Gastroesophageal sphincter (tissue), 4 donors: ENCODE measurements around the gene NAA10. TPM values are rescaled to one million over a fixed set of nuclear protein-coding genes. Genes with fewer than 3 reads are reported as not detected.

Experiments used
- ATAC-seq: fragments of 150-250 bp; one replicate; pipeline ENCODE4 v1.9.1; 2016; ENCODE audit warnings: mild to moderate bottlenecking, moderate library complexity
- H3K27ac ChIP-seq, 4 donors: fragments of 200-600 bp; sonication (generic) in 3 of 4; 1 replicate in 3 of 4; 2 replicates in 1 of 4; pipeline ENCODE4 v1.5.1; 2016 to 2019
- H3K27me3 ChIP-seq: fragments of 200-600 bp; sonication (generic); one replicate; pipeline ENCODE4 v1.5.1; 2019
- H3K36me3 ChIP-seq, 2 donors: fragments of 200-600 bp; sonication (generic); one replicate each; pipeline ENCODE4 v1.5.1; 2019; ENCODE audit warnings: control low read depth in 1 of 2
- H3K4me1 ChIP-seq, 3 donors: fragments of 200-600 bp; sonication (generic); 1 replicate in 2 of 3; 2 replicates in 1 of 3; pipeline ENCODE4 v1.5.1; 2016 to 2019; ENCODE audit warnings: control low read depth in 2 of 3
- H3K4me3 ChIP-seq, 2 donors: fragments of 200-600 bp; sonication (generic); one replicate each; pipeline ENCODE4 v1.5.1; 2019; ENCODE audit warnings: mild to moderate bottlenecking in 1 of 2, moderate library complexity in 1 of 2
- H3K9me3 ChIP-seq, 3 donors: fragments of 200-600 bp; sonication (generic); one replicate each; pipeline ENCODE4 v1.5.1; 2017 to 2019; ENCODE audit warnings: control low read depth in 2 of 3
- EP300 ChIP-seq: sonication (generic); formaldehyde crosslinking; IDR thresholded peaks from one replicate; pipeline ENCODE4 v1.6.1; 2017; ENCODE audit warnings: antibody characterized with exemption, mild to moderate bottlenecking
- POLR2A ChIP-seq, 2 donors: fragments of 450-650 bp; IDR thresholded peaks; one replicate each; pipeline ENCODE4 v1.6.1; 2017; ENCODE audit warnings: antibody characterized with exemption in 2 of 2, mild to moderate bottlenecking in 2 of 2, moderate library complexity in 1 of 2
- POLR2AphosphoS5 ChIP-seq: sonication (generic); formaldehyde crosslinking; IDR thresholded peaks from one replicate; pipeline ENCODE4 v1.6.1; 2017; ENCODE audit warnings: antibody characterized with exemption
- WGBS, 2 donors: methylation state at CpG; one replicate each; pipeline ENCODE4 v1.1.5; 2018; ENCODE audit warnings: low coverage in 1 of 2; 5-methylcytosine and 5-hydroxymethylcytosine counted together
- total RNA-seq, 4 donors: library from RNA; depleted of rRNA; stranded (reverse); fragments of >200 nt; gene quantifications; one replicate each; pipeline ENCODE4 v1.1.0, GENCODE V29; 2016
- TF ChIP-seq, protein P1 (sequence below), 4 experiments: fragments of 200-600 bp in 2 of 4; fragments of 450-650 bp in 2 of 4; sonication (generic) in 1 of 4; IDR thresholded peaks; one replicate each; pipeline ENCODE4 v1.5.1; 2017 to 2019; ENCODE audit warnings: antibody characterized with exemption in 4 of 4, mild to moderate bottlenecking in 2 of 4, moderate library complexity in 2 of 4

The NAA10 gene
- total RNA-seq, 4 donors from 2014 or later = 68.3 to 103 (median 89.2) TPM

DNA sequence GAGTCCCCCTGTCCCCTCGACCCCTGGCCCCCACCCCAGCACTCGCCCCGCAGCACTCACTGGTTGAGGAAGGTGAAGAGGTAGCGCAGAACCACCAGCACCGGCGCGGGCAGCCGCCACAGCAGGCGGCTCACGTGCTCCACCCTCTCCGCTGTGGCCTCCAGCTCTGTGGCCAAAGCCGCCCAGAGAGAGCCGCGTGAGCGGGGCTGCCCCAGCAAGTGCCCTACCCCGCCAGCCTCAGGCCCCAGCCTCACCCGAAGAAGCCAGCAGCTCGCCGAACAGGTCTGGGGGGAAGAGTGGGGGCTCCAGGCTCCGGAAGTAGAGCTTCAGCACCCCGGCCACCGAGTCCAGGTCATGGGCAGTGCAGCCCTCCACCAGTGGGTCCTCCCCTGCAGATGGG is 24.4 kb downstream of the NAA10 start:
- no peaks in the 10 kb centered on the region for H3K36me3 ChIP-seq
- H3K4me1 ChIP-seq = no peaks in the 10 kb centered on the region
- WGBS, 2 donors = no CpG with 5 or more reads among the region's 22 CpGs
- H3K27ac ChIP-seq = no peak overlapping the region
- H3K9me3 ChIP-seq = no peaks in the 10 kb centered on the region
- no peak overlapping the region for H3K4me3 ChIP-seq
- ATAC-seq = no peak
- TF ChIP-seq, protein P1, sequence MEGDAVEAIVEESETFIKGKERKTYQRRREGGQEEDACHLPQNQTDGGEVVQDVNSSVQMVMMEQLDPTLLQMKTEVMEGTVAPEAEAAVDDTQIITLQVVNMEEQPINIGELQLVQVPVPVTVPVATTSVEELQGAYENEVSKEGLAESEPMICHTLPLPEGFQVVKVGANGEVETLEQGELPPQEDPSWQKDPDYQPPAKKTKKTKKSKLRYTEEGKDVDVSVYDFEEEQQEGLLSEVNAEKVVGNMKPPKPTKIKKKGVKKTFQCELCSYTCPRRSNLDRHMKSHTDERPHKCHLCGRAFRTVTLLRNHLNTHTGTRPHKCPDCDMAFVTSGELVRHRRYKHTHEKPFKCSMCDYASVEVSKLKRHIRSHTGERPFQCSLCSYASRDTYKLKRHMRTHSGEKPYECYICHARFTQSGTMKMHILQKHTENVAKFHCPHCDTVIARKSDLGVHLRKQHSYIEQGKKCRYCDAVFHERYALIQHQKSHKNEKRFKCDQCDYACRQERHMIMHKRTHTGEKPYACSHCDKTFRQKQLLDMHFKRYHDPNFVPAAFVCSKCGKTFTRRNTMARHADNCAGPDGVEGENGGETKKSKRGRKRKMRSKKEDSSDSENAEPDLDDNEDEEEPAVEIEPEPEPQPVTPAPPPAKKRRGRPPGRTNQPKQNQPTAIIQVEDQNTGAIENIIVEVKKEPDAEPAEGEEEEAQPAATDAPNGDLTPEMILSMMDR (IDR thresholded peaks at IDR 0.05) = no peak
- TF ChIP-seq POLR2A (IDR thresholded peaks at IDR 0.05) (no peak), EP300 (no peak), POLR2AphosphoS5 (no peak)
- H3K27me3 ChIP-seq = no peaks in the 10 kb centered on the region

DNA sequence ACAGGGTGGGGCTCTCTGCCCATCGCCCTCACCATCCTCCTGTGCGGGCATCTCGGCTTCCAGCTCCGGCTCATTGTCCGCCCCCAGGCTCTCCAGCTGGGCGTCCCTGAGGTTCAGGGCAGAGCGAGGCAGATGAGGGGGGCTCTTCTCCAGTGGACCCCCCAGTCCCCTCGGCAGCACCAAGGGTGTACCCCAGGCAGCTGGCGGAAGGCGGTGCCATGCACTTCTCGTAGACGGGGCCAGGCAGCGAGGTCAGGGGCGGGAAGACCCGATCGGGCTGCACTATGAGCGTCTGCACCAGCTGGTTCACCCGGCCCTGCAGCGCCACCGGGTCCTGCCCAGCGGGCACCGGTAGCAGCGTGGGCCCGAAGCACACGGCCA is 24.9 kb downstream of the NAA10 start:
- no peaks in the 10 kb centered on the region for H3K27me3 ChIP-seq
- no peaks in the 10 kb centered on the region for H3K4me1 ChIP-seq
- no peak for TF ChIP-seq POLR2AphosphoS5
- TF ChIP-seq EP300 = no peak
- no peak for TF ChIP-seq POLR2A (IDR thresholded peaks at IDR 0.05)
- TF ChIP-seq, protein P1 (IDR thresholded peaks at IDR 0.05) = no peak
- no peaks in the 10 kb centered on the region for H3K36me3 ChIP-seq
- H3K4me3 ChIP-seq = no peak overlapping the region
- H3K9me3 ChIP-seq = no peaks in the 10 kb centered on the region
- no CpG with 5 or more reads among the region's 25 CpGs for WGBS, 2 donors
- H3K27ac ChIP-seq = no peak overlapping the region
- ATAC-seq = no peak

DNA sequence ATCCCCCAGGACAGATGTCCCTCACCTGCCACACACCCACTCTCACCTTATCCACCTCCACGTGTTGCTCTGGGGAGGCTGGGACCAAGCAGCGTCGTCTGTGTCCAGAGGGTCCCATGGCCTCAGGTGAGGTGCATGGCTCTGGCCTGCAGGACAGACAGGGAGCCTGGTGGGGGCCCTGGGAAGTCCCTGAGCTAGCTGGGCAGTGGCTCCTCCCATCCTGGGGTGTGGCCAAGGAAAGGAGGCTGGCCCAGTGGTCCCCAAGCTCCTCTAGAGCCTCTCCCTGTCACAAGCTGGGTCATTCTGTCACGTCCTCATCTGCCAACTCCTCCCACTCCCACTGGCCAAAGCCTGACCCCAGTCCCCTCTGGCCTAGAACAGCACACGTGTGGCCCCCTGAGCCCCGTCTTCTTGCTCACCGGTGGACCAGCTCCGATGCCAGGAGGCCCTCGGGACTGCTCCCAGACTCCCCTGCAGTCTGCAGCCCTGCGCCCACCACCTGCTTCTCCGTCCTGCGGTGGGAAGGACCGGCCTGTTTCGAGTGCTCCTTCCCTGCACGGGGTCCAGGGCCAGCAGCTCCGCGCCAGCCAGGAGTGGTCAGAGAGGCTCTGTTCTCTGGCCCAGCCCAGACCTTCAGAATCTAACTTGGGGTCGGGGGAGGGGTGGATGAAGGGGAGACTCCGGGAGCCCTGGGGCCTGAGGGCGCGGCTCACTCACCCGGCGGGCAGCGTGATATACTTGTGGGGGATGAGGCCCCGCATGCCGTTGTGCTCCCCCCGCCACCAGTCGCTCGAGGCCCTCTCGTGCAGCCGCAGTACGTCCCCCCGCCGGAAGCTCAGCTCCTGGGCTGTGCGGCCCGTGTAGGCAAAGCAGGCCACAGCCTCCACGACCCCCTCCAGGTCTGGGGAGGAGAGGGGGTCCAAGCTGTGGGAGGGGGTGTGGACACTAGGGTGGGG is 25.5 kb downstream of the NAA10 start:
- H3K27ac ChIP-seq = no peak overlapping the region
- 40% methylated on average over 1 of the region's 37 CpGs; no CpG with 5 or more reads in 1 of the 2 donors for WGBS, 2 donors
- no peaks in the 10 kb centered on the region for H3K9me3 ChIP-seq
- H3K4me1 ChIP-seq = peaks cover 0 to 4% (median under 1%) of the 10 kb centered on the region in 3 donors
- no peak for ATAC-seq
- H3K4me3 ChIP-seq = no peak overlapping the region
- H3K36me3 ChIP-seq = no peaks in the 10 kb centered on the region
- H3K27me3 ChIP-seq = no peaks in the 10 kb centered on the region
- TF ChIP-seq, protein P1 (IDR thresholded peaks at IDR 0.05) = no peak
- TF ChIP-seq POLR2AphosphoS5 = no peak
- no peak for TF ChIP-seq EP300
- TF ChIP-seq POLR2A (IDR thresholded peaks at IDR 0.05) = no peak

DNA sequence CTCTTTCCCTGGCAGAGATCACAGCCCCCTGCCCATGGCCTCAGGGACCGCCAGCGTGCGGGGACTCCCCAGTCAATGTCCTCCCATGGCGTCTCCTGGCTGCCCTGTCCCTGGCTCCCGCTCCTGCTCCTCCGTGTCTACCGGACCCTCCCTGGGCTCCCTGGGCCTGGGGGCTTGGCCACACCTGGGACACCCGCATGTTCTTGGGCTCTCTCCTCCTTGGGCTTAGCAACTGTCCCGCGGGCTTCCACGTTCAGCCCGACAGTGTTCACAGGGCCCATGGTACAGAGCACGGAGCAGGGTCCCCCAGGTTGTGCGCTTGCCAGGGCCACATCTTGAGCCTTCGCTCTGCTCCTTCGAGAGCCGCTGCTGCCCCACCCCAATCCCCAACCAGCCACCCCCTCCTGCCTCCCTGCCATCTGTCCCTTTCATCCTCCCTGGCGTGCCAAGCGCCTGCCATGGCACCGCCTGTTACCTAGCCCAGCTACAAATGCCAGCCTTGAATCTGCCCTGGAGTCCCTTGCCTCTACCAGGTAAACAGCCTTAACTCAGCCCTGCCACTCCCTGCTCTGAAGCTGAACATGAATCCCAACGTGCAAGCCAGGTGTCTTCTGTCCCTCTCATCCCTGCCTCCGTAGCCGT is 26.5 kb downstream of the NAA10 start:
- Histone ChIP-seq H3K27ac (no peak overlapping the region), H3K36me3 (no peaks in the 10 kb centered on the region), H3K4me1 (peaks cover 0 to 13% (median 3%) of the 10 kb centered on the region in 3 donors), H3K27me3 (no peaks in the 10 kb centered on the region), H3K4me3 (no peak overlapping the region), H3K9me3 (no peaks in the 10 kb centered on the region)
- no peak for ATAC-seq
- 74 to 91% methylated on average over 4 of the region's 23 CpGs for WGBS, 2 donors
- TF ChIP-seq, protein P1 (IDR thresholded peaks at IDR 0.05) = no peak
- TF ChIP-seq EP300 (no peak), POLR2AphosphoS5 (no peak), POLR2A (IDR thresholded peaks at IDR 0.05) (no peak)
